ENCODE data around the gene SORCS2.

Gene SORCS2

DNA sequence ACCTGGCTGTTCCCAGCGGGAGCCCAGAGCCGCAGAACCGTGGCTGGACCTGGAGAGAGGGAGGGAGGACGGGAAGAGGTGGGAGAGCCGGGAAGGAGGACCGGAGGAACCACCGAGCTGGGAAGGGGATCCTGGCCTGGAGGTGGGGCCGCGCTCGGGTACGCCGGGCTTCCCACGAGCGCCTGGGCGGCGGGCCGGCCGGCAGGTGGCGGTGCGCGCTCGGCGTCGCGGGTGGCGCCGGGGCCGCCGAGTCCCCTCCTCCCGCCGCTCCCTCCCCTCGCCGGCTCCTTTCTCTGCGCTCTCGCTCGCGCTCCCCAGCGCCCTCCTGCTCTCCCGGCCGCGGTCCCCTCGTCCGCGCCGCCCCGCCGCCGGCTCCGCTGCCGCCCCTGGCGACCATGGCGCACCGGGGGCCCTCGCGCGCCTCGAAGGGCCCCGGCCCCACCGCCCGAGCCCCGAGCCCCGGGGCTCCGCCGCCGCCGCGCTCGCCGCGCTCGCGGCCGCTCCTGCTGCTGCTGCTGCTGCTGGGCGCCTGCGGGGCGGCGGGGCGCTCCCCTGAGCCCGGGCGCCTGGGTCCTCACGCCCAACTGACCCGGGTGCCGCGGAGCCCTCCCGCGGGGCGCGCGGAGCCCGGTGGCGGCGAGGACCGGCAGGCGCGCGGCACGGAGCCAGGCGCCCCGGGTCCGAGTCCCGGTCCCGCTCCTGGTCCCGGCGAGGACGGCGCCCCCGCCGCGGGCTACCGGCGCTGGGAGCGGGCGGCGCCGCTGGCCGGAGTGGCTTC lies at the start of gene SORCS2:
Gene SORCS2, plus strand, starts transcription at position 287 of the 778 bp plus-strand sequence.
- DNase-seq = peak; percentile 56

DNA sequence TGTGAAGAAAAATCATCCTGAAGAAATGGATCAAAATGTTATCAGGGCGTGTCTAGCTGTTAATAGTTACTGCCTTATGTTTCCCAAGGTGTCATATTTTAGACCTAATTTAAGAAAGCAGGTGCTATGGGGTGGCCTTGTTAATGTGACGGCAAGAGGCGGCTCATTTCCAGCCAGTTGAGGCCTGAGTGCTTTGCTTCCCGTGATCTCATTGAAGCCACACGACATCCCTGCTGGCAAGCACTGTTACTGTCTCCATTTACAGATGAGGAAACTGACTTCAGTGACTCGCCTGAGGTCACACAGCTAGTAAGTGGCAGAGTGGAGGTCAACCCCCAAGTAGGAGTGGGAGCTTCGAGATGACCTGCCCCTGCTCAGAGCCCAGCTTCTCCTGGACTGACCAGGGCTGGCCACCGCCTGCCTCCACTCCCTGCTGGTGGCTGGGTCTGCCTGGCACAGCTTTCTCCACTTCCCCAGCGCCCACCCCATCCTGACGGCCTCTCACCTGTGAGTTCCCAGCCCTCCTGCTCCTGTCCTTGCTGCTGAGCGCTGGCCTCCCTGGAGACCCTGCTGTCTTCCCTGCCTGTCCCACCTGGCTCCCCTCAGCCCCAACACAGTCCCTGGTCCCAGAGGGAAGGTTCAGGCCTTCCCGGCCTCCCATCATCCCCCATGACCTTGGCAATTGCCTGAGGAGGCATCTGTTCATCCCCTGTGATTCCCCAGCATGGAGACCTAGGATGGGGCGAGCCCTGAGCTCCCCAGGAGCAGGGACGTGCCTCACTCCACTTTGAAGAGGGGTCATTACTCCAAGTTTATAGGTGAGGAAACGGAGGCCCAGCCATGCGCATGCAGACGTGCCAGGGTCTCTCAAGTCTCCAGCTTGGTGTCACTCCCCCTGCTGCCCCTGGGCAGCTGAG lies 47.7 kb upstream of the SORCS2 start:
- DNase-seq = no peak

DNA sequence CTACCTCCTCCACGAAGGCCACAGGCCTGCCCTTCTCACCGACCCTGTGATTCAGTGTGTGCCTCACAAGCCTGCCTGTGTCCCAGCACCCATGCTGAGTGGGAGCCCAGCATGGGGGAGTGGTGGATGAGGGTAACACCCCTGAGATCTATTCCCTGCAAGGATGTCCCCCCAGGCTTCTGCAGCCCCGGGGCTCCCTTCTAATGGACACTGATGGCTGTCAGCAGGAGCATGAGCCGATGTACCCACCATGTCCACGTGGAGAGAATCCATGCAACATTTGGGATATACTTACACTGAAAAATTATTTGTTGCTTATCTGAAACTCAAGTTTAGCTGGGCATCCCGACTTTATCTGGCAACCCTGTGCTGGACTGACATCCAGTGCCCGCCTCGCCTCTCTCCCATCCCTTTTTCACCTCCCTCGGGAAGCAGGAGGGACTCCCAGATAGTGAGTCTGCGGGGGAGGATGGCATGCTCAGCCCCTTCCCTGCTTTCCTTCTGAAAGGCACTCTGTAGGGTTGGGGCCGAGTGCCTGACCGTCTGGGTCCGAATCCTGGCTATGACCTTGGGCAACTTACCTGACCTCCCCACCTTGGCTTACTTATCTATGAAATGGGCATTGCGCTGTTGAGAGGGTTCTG lies 46.9 kb upstream of the SORCS2 start:
- DNase-seq = no peak

DNA sequence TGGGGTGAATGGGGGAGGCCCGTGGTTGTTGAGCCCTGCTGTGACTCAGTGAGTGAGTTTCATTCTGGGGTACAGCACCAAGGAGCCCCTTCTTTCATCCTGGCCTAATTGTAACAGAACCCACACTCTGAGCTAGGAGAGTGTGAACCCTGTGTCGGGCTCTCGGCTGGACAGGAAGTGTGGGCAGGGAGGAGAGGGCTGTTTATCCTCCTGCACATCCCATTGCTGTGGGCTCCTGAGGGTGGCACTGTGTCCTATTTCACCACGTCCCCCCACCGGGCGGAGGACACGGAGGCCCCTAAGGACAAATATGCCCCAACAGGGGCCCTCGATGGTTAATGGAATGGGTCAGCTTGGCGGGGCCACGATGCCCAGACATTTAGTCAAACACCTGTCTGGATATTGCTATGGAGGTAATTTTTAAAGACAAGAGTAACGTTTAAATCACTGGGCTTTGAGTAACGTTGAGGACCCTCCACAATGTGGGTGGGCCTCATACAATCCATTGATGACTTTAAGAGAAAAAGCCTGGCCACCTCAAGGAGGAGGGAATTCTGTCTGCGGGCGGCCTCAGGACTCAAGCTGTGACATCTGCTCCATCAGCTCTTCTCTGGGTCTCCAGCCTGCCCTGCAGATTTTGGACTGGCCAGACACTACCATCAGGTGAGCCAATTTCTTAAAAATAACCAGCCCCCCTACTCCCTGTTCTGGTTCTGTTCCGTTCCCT lies 46.1 kb upstream of the SORCS2 start:
- DNase-seq = no peak

DNA sequence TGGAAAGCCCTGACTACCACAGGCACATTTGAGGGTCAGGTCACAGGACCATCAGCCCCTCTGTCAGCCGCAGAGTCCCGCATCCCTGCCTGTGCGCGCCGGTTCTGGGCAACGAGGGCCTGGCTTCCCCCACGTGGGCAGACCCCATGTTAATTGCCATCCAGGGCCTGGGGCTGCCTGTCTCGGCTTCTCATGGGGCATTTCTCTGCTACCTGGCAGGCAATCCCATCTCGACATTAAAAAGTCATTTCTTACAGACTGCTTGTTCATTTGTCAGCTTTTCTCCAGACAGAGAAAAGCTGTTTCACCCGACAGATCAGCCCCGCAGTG lies 45.6 kb upstream of the SORCS2 start:
- DNase-seq = no peak

DNA sequence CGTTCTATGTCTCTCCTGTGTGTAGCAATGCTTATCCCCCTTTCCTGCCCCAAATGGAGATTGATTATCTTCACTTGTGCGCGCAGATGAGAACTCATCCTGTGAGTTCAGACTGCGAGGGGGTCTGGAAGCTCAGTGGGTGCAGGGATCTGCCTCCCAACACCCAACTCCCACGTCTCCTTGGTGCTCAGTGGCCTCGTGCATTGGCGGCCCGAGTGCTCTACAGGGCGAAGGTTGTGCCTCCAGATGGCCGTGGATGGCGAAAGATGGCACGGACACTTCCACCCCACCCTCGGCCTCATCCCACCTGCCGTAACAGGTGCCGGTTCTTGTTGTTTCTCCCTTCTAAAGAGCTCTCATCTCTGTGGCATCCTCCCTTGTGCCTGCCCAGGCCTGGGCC lies 45.1 kb upstream of the SORCS2 start:
- DNase-seq = no peak

DNA sequence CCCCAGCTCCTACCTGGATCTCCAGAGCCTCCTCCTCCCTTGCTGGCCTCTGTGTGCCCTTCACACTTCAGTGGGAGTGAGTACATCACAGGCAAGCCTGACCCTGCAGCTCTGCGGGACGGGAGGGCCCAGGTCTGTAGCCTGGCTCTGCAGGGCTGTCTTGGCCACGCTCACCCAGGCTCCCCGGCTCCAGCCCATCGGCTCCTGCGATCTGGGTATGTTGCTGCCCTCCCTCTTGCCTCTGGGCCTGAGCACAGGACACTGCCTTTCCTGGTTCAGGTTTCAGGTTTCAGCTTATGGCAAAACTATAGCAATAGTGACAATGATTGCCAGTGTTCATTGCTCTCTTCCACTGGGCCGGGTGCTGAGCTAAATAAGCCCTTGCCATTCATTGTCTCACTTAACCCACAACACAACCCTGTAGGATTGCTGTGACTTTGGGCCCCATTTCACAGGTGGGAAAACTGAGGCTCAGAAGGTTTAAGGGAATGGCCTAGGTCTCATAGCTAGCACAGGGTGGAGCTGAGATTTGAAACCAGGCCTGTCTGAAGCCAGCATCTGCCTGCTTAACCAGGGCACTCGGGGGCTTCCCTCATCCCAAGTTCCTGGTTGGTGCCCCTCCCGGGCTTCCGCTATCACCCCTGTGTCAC lies 44.6 kb upstream of the SORCS2 start:
- no peak for DNase-seq

DNA sequence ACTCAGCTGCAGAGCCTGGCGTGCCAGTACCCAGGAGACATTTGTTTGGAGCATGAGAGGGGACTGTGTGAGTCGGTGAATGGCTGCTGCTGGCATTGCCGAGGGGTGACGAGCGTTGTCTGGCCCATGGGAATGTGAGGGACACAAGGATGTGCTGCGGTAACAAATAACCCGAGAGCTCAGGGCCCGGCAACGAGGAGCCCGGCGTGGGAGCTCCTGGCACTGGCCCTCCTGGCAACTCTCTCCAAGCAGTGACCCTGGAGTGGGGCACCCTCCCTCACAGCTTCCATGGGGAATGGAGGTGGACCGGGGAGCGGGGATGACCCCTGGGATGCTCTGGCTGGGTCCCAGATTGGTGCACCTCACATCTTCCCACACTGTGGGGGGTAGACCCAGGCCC lies 44.0 kb upstream of the SORCS2 start:
- DNase-seq = no peak

DNA sequence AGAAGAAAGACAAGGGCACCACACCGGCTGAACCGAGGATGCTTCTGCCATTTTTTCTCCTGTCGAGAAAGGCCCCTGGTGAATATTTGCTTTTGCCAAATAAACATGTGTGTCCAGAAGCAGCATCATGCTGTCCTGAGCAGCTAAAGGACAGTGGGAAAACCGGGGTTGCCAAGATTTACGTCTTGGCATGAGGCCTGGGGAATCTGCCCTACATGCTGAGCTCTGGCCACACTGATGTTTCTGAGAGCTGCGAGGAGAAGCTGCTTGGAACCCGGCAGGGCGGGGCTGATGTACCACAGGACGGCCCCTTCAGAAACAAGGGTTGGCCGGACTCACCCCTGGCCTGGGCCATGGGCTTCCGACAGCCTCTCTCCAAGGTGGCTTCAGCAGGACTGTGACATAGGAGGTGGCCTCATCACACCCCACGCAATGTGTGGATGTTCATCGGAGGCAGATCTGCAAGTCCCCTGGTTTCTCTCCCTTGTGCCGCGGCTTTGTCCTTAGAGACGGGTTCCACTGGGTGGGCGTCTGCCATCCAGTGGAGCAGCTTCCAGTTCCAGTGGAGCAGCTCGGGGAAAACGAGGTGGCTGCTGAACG lies 42.2 kb upstream of the SORCS2 start:
- DNase-seq = no peak

DNA sequence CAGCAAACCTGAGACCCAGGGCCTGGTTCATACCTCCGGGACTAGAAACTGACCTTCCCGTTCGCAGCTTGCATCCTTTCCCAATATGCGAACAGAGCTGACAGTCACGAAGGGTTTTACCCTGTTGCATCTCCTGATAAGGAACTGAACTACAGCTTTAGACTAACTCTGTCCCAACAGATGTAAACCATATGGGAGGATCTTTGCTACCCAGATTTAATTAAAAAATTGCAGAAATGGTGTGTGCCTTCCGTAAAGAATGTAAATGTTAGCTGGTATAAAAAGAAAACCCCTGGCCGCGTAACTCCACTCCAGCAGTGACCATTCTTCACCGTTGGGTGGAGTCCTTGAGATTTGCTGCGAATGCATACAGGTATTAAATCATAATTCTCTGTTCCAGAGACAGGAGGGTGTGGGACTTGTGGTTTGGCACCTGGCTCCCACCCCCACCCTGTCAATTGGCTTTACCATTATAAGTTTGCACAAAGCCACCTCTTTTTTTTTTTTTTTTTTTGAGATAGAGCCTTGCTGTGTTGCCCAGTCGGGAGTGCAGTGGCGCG lies 40.6 kb upstream of the SORCS2 start:
- no peak for DNase-seq

DNA sequence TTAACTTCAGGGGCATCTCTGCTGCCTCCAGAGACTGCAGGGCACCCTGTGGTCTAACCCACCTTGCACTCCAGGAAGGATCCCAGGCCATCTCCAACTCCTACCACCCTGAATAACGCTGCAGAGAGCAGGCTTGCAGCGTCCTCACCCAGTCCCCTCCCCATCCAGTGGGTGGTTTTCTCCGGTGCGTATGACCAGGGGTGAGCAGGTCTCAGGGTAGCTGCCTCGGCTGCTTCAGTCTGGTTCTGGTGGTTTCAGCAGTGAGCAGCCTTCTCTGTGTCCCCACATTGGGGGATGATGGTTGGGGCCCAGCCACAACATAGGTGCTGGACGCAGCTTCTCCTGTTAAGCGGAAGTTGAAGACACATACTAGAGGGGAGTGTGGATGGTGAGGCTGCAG lies 38.6 kb upstream of the SORCS2 start:
- no peak for DNase-seq

DNA sequence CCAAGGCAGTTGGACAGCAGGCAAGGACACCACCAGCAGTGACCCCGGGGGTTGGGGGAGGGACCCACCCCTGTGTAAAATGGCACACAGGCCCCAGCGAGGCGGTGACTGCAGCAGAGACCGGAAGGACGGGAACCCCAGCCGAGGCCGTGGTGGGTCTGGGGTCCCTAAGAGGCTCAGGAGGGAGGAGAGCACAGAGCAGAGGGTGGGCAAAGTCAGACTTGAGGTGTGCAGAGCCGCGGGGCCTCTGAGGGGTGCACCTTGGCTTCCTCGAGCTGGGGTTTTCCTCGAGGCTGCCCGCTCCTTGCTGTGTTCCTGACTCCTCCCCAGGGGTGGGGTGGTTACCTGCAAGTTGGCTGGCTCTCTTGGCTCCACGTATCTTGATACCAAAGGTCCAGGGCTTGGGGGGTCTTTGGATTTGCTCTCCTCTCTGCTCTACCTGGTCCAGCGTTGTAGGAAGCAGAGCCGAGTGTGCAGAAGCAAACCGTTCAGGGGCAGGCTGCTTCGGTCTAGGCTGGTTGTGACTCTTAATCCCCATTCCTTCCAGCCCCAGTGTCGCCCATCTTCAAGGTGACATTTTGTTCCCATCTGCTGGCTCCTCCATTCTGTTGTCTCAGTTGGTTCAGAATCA lies 37.9 kb upstream of the SORCS2 start:
- DNase-seq = no peak

DNA sequence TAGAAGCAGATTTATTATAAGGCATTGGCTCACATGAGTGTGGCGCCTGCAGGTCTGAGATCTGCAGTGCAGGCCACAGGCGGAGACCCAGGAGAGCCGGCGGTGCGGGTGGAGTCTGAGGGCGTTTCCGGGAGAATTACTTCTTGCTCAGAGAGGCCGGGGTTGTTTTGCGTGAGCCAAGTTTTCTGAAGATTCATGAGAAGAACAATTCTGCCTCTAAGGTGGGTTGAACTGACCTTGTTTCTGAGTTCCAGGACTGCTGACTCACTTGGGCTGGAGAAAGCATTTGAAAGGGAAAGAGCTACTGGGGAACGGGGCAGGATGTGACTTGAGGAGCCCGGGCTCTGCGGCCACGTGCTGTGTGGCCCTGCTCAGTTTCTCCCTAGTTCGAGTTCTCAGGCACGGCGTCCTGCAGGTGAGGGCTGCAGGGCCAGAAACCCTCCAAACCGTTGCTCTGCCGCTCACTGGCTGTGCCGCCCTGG lies 36.7 kb upstream of the SORCS2 start:
- no peak for DNase-seq

DNA sequence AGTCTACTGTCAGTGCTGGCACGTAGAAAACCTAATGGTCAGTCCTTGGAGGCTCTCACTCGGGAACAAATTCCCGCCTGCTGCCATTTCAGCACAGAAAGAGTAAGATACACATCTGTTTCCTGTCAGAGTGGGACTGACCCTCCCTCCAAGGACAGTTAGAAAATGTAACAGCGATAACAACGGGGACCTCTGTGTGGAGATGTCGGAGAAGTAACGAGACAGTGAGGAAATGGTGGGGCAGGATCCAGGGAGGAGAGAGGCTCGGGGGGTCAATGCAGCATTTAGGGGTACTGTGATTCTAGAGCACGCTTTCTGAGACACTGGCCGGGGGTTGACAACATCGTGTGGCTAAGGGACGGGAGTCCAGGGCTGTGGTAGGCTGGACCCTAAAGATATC lies 36.0 kb upstream of the SORCS2 start:
- no peak for DNase-seq

DNA sequence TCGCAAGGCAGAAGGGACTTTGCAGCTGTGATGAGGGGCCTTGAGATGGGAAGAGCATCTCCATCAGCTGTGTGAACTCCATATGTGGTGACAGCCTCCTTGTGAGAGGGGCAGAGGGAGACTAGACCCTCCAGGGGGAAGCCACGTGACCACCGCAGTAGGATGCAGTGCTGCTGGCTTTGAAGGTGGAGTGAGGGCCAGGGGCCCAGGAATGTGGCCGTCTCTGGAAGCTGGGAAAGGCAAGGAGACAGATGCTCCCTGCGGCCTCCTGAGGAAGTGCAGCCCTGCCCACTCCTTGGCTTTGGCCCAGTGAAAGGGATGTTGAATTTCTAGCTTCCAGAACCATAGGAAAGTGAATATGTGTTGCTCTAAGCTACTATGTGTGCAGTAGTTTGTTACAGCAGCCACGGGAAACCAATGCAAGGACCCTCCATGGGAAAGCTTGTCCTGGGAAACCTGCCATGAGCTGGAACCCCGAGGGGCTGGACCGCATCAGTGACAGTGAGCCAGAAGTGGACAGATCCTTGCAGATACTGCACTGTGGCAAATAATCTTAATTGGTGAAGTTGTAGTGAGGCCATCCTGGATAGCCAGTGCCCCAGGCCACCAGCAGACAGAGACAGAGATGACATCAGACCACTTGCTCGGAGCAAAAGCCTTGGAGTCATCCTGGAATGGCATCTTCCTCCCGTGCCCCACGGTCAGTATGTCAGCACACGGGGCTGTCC lies 35.4 kb upstream of the SORCS2 start:
- DNase-seq = no peak

DNA sequence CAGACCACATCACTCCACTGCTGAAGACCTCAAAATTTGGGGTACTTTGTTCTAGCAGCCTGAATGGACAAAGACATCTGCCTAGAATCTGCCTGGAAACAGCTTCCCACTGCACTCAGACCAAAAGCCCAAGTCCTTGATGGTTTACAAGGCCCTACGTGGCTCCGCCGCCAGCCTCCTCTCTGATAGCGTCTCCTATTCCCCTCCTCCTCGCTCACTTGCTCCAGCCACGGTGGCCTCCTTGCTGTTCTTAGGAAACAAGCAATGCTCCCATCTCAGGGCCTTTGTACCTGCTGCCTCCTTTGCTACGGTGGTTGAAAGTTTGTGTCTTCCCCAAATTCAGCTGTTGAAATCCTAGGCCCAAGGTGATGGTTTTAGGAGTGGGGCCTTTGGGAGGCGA lies 34.7 kb upstream of the SORCS2 start:
- no peak for DNase-seq

DNA sequence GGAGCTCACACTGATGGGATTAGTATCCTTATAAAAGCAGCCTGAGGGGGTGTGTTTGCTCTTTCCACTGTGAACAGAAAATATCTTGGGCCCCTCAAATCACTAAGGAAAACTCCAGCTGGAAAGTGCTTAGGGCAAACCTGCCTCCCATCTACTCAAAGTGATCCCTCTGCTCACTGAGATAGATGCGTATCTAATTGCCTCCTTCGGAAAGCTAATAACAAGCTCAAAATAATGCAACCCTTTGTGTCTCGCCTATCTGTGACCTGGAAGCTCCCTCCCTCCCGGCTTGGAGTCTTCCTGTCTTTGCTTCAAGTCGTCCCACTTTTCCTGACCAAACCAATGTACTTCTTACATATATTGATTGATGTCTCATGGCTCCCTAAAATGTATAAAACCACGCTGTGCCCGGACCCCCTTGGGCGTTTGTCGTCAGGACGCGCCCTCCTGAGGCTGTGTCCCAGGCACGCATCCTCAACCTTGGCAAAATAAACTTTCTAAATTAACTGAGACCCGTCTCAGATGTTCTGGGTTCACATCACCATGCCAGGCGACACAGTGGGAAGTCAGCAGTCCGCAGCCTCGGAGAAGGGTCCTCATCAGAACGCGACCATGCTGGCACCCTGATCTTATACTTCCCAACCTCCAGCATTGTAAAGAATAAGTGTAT lies 34.1 kb upstream of the SORCS2 start:
- no peak for DNase-seq

DNA sequence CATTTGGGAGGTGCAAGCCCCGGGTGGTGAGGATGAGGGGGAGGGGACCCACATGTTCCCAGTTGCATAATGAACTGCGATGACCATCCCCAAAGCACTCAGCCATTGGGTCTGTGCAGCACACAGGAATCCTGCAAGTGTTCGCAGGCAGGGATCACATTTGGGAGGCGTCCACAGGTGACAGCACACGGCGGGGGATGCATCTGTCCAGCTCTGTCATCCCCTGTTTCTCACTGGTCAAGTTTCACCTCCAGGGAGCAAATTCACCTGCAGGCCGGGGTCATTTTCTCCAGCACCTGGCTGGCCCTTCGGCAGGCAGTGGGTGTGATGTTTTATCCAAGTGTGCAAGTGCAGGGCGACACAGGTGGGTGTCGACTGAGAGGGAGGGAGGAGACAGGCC lies 33.3 kb upstream of the SORCS2 start:
- no peak for DNase-seq

DNA sequence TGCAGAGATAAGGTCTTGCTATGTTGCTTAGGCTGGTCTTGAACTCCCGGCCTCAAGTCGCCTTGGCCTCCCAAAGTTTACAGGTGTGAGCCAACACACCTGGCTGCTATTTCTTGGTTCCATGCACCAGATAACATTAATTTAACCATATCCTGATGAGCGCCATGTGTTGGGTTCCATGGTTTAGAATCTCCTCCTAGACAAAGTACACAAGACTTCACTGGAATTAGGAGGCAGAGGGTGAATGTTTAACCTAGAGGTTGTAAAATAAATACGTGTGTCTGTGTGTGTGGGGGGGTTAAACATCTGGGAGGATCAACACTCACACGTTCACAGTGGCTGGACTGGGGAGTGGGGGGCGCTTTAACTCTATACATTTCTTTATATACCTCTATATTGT lies 32.4 kb upstream of the SORCS2 start:
- DNase-seq = no peak

DNA sequence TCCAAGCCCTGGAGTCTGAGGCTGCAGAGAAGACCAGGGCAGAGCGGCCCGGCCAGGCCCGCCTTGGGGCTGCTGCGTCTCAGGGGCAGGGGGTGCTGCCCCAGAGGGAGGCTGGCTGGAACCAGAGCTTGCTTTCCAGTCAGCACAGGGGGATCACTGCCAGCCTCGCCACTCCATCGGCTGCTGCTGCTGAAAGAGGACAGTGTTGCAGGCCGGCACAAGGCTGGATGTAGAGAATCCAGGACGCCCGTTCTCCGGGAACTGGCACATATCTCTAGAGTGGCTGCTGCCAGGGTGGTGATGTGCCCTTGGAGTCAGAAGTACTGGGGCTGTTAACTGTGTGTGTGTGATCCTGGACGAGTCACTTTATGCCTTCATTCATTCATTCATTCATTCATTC lies 31.9 kb upstream of the SORCS2 start:
- DNase-seq = no peak

All from stimulated activated CD4-positive, alpha-beta T cell treated with anti-CD3 and anti-CD28 coated beads, Interleukin-4, amount 100 ng/mL, for 1 hour (primary cell).